HCT116 (cell line): ENCODE data around the gene SCYL2. TPM values are rescaled to one million over a fixed set of nuclear protein-coding genes. Genes with fewer than 3 reads are reported as not detected.
A peak's percentile ranks its signal among the peaks of the same experiment; 100 is the strongest.

Experiments
- ATAC-seq: fragments of 200-7000 bp; cut with Tn5 transposase; 2 replicates; pipeline ENCODE4 v1.9.1; 2020; ENCODE audit warnings: mild to moderate bottlenecking, moderate library complexity
- BruUV-seq: library from RNA; stranded (reverse); fragments of 400-500 nt; replicated peaks from 2 replicates; lab custom pipeline; 2021; lab: Mats Ljungman, UMichigan
- CTCF ChIA-PET: fragments of 300-600 bp; sonication (Branson Sonifier 250); formaldehyde crosslinking; loops from one replicate; lab custom pipeline; 2021; ENCODE audit warnings: antibody characterized with exemption; lab: Charles Lee
- POLR2A ChIA-PET: fragments of 300-600, 350-600 bp; sonication (Branson Sonifier 250); formaldehyde crosslinking; loops from one replicate; lab custom pipeline; 2021; ENCODE audit warnings: antibody characterized with exemption; lab: Charles Lee
- RAD21 ChIA-PET, 2 experiments: fragments of 300-600 bp; sonication (Branson Sonifier 250); formaldehyde crosslinking; loops; one replicate each; lab custom pipeline; 2023; ENCODE audit warnings: low total read pairs in 2 of 2; ENCODE audit not compliant: uncharacterized antibody in 2 of 2, unreplicated experiment in 2 of 2, low non-redundant PET in 1 of 2; lab: Charles Lee
- DNase-seq: peaks from one replicate; pipeline ENCODE4 v3.0.0-alpha.2; 2010; ENCODE audit warnings: low read depth, low spot score
- H2AFZ ChIP-seq: fragments of 200-600 bp; shearing (Covaris generic), sonication (generic); 2 replicates; pipeline ENCODE4 v1.6.1; 2017; ENCODE audit warnings: low read depth, mixed run types, mixed read lengths, antibody characterized with exemption, low read length; ENCODE audit not compliant: poor library complexity, severe bottlenecking
- H3K27ac ChIP-seq: 2 replicates; pipeline ENCODE4 v1.5.1; 2012; ENCODE audit warnings: low read depth, low read length
- H3K27me3 ChIP-seq: fragments of 200-600 bp; sonication (generic); 2 replicates; pipeline ENCODE4 v1.6.1; 2016; ENCODE audit warnings: mixed run types, low read length, mixed read lengths; ENCODE audit not compliant: insufficient read depth
- H3K36me3 ChIP-seq, 2 experiments: fragments of 200-500 bp in 1 of 2; fragments of 200-600 bp in 1 of 2; sonication (Bioruptor generic) in 1 of 2; sonication (generic) in 1 of 2; 2 replicates each; pipeline versions ENCODE4 v1.5.1 to v1.6.1; 2014 to 2016; ENCODE audit warnings: low read length in 2 of 2, inconsistent platforms in 1 of 2, mixed read lengths in 1 of 2, mixed run types in 1 of 2; ENCODE audit not compliant: insufficient read depth in 2 of 2, control insufficient read depth in 1 of 2
- H3K4me1 ChIP-seq, 2 experiments: fragments of 200-600 bp in 1 of 2; sonication (generic) in 1 of 2; 2 replicates each; pipeline versions ENCODE4 v1.5.1 to v1.6.1; 2012 to 2017; ENCODE audit warnings: low read length in 2 of 2, inconsistent platforms in 1 of 2, mild to moderate bottlenecking in 1 of 2, mixed read lengths in 1 of 2, mixed run types in 1 of 2, moderate library complexity in 1 of 2; ENCODE audit not compliant: insufficient read depth in 2 of 2, control insufficient read depth in 1 of 2
- H3K4me2 ChIP-seq: fragments of 200-600 bp; sonication (generic); 2 replicates; pipeline ENCODE4 v1.6.1; 2017; ENCODE audit warnings: mixed run types, low read length, mixed read lengths
- H3K4me3 ChIP-seq, 2 experiments: fragments of 200-600 bp in 1 of 2; sonication (generic) in 1 of 2; replicated peaks in 1 of 2; 2 replicates each; pipeline ENCODE4 v1.5.1; 2011 to 2016; ENCODE audit warnings: low read length in 2 of 2, control low read depth in 1 of 2, low read depth in 1 of 2, mild to moderate bottlenecking in 1 of 2, mixed read lengths in 1 of 2, mixed run types in 1 of 2
- H3K79me2 ChIP-seq: fragments of 200-600 bp; sonication (generic); 2 replicates; pipeline ENCODE4 v1.6.1; 2017; ENCODE audit warnings: mild to moderate bottlenecking, mixed run types, low read length, moderate library complexity, mixed read lengths; ENCODE audit not compliant: insufficient read depth
- H3K9ac ChIP-seq: fragments of 200-600 bp; sonication (generic); 2 replicates; pipeline ENCODE4 v1.6.1; 2016; ENCODE audit warnings: low read length, mixed read lengths
- H3K9me2 ChIP-seq: fragments of 200-600 bp; sonication (generic), shearing (Covaris generic); 2 replicates; pipeline ENCODE4 v1.6.1; 2017; ENCODE audit warnings: mixed run types, mild to moderate bottlenecking, moderate library complexity; ENCODE audit not compliant: insufficient read depth
- H3K9me3 ChIP-seq, 2 experiments: fragments of 200-500 bp in 1 of 2; fragments of 200-600 bp in 1 of 2; sonication (Bioruptor generic) in 1 of 2; sonication (generic) in 1 of 2; 2 replicates each; pipeline ENCODE4 v1.6.1; 2014 to 2017; ENCODE audit warnings: low read length in 2 of 2, mixed read lengths in 2 of 2, inconsistent platforms in 1 of 2, low read depth in 1 of 2, mild to moderate bottlenecking in 1 of 2, mixed run types in 1 of 2, moderate library complexity in 1 of 2; ENCODE audit not compliant: control insufficient read depth in 1 of 2, insufficient read depth in 1 of 2
- H4K20me1 ChIP-seq: fragments of 200-600 bp; sonication (generic), shearing (Covaris generic); 2 replicates; pipeline ENCODE4 v1.6.1; 2017; ENCODE audit warnings: mixed run types, mild to moderate bottlenecking, moderate library complexity; ENCODE audit not compliant: insufficient read depth
- RAD21 ChIP-seq: IDR thresholded peaks from 2 replicates; pipeline ENCODE4 v1.6.1; 2012; ENCODE audit warnings: low read depth, mild to moderate bottlenecking
- ZNF274 ChIP-seq: fragments of 200-500 bp; sonication (Bioruptor generic); IDR thresholded peaks from 2 replicates; pipeline ENCODE4 v1.6.1; 2014; ENCODE audit warnings: mild to moderate bottlenecking, low read depth, low read length, inconsistent platforms
- intact Hi-C: fragments of 100-400 bp; cut with micrococcal nuclease; formaldehyde crosslinking; loops from 2 replicates; pipeline ENCODE4 v1.10.0; 2022
- total RNA-seq: library from RNA; stranded (reverse); gene quantifications from one replicate; pipeline ENCODE4 v1.2.1, GENCODE V29; 2021; ENCODE audit not compliant: unreplicated experiment
- TF ChIP-seq, protein P1 (sequence below), 3 experiments: fragments of 200-600 bp in 1 of 3; sonication (generic) in 1 of 3; IDR thresholded peaks in 2 of 3; conservative IDR thresholded peaks in 1 of 3; 2 replicates each; pipeline ENCODE4 v1.5.1; 2012 to 2017; ENCODE audit warnings: low read depth in 2 of 3, low read length in 2 of 3, antibody characterized with exemption in 1 of 3, borderline replicate concordance in 1 of 3, control low read depth in 1 of 3, mild to moderate bottlenecking in 1 of 3, mixed read lengths in 1 of 3, mixed run types in 1 of 3, moderate library complexity in 1 of 3; ENCODE audit not compliant: insufficient read depth in 1 of 3

The SCYL2 gene
- total RNA-seq, 1 experiment from 2014 or later: 31.7 TPM

DNA sequence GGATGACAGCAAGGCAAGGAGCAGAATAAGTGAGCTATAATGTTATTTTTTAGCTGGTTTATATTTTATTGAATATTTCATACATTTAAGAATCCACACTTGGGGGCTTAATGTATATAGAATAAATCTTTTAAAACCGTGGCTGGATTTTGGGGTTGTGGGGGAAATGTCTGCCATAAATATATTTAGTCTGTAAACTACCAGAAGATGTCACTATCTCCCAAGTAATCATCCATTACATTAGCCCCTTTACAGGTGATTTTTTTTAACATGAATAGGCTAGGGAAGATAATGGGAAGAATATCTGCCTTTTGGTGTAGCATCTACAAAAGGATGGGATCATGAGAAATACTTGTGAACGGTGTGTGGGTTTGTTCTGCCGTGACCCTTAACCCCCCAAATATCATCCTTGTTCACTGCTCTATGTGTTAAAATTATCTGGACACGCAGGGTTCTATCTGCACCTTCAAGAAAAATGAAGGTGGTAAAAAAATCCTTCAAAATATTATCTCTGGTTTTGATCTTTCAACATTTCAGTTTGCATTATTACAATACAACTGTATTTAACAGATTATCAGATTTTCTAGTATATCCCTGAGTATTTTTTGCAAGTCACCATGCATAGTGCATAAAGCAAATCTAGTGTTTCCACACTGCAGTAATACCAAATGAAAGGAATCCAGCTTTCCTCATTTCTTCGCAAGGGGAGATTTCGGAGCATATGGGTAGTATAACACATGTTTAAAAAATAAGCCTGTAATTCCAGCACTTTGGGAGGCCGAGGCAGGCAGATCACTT lies 81.9 kb downstream of the SCYL2 start:
- Histone ChIP-seq H3K4me3 (no peak overlapping the region), H3K4me2 (no peak overlapping the region), H3K9me2 (no peaks in the 10 kb centered on the region), H3K27me3 (peaks cover 3% of the 10 kb centered on the region; the same call in 1 of the 2 replicates), H3K9ac (no peak overlapping the region), H3K79me2 (no peaks in the 10 kb centered on the region), H3K27ac (no peak overlapping the region), H2AFZ (no peak overlapping the region), H3K36me3 (no peaks in the 10 kb centered on the region), H3K9me3 (no peaks in the 10 kb centered on the region), H3K4me1 (no peaks in the 10 kb centered on the region)
- DNase-seq (peak; percentile 33), ATAC-seq (peak; percentile 76)
- intact Hi-C loops: loop anchor here (1.0 kb wide), 3 partner anchors 205 to 385 kb away; no protein-coding TSS in a partner anchor
- ChIA-PET POLR2A (no interaction called here), CTCF (interaction anchor here (0.9 to 2.8 kb wide), 11 partner anchors 9 to 975 kb away, joined by 3 to 40 read pairs (median 5); partner anchors contain the start of gene SLC17A8), RAD21 (interaction anchor here in 1 of 2 experiments (0.7 to 1.3 kb wide), 2 partner anchors 56 to 206 kb away, joined by 3 to 4 read pairs; no protein-coding TSS in a partner anchor)
- BruUV-seq: no TSS peak
- peak; percentile 81 for TF ChIP-seq RAD21
- TF ChIP-seq, protein P1, sequence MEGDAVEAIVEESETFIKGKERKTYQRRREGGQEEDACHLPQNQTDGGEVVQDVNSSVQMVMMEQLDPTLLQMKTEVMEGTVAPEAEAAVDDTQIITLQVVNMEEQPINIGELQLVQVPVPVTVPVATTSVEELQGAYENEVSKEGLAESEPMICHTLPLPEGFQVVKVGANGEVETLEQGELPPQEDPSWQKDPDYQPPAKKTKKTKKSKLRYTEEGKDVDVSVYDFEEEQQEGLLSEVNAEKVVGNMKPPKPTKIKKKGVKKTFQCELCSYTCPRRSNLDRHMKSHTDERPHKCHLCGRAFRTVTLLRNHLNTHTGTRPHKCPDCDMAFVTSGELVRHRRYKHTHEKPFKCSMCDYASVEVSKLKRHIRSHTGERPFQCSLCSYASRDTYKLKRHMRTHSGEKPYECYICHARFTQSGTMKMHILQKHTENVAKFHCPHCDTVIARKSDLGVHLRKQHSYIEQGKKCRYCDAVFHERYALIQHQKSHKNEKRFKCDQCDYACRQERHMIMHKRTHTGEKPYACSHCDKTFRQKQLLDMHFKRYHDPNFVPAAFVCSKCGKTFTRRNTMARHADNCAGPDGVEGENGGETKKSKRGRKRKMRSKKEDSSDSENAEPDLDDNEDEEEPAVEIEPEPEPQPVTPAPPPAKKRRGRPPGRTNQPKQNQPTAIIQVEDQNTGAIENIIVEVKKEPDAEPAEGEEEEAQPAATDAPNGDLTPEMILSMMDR (IDR thresholded peaks at IDR 0.05 in 2 of 3, conservative IDR thresholded peaks at IDR 0.05 in 1 of 3; ENCODE audit: borderline replicate concordance in 1 of 3, insufficient read depth in 1 of 3, low read depth in 2 of 3, low read length in 2 of 3): peak; percentile 16 to 80 (median 57); a peak in 4 of 6 replicates
- no peak for TF ChIP-seq ZNF274
- TF ChIP-seq, all 23 proteins: peak for 2
- no peaks in the 10 kb centered on the region for H4K20me1 ChIP-seq
